Sigmoid colon (tissue), 7 donors: ENCODE measurements around the gene CD99L2. TPM values are rescaled to one million over a fixed set of nuclear protein-coding genes. Genes with fewer than 3 reads are reported as not detected.

Experiments
- DNase-seq: peaks from one replicate; pipeline ENCODE4 v3.0.0-alpha.2; 2019
- H3K27ac ChIP-seq, 4 donors: fragments of 200-600 bp; sonication (generic); one replicate each; pipeline ENCODE4 v1.5.1; 2016 to 2019; ENCODE audit warnings: mild to moderate bottlenecking in 1 of 4
- H3K27me3 ChIP-seq, 3 donors: fragments of 200-600 bp; sonication (generic); one replicate each; pipeline ENCODE4 v1.5.1; 2019; ENCODE audit warnings: mild to moderate bottlenecking in 1 of 3
- H3K36me3 ChIP-seq, 4 donors: fragments of 200-600 bp; sonication (generic); one replicate each; pipeline ENCODE4 v1.5.1; 2016 to 2019
- H3K4me1 ChIP-seq, 4 donors: fragments of 200-600 bp; sonication (generic); one replicate each; pipeline ENCODE4 v1.5.1; 2017 to 2019
- H3K4me3 ChIP-seq, 4 donors: fragments of 200-600 bp; sonication (generic); one replicate each; pipeline ENCODE4 v1.5.1; 2017 to 2019; ENCODE audit warnings: mild to moderate bottlenecking in 2 of 4, moderate library complexity in 1 of 4
- H3K9me3 ChIP-seq, 4 donors: fragments of 200-600 bp in 3 of 4; sonication (generic) in 3 of 4; one replicate each; pipeline versions ENCODE4 v1.5.1 to v1.6.1; 2013 to 2019
- CTCF ChIP-seq, 4 experiments: fragments of 450-650 bp in 3 of 4; fragments of 200-600 bp in 1 of 4; IDR thresholded peaks; one replicate each; pipeline ENCODE4 v1.5.1; 2016 to 2019; ENCODE audit warnings: antibody characterized with exemption in 4 of 4, mild to moderate bottlenecking in 3 of 4, moderate library complexity in 2 of 4
- EP300 ChIP-seq, 4 donors: sonication (generic); formaldehyde crosslinking; IDR thresholded peaks; one replicate each; pipeline ENCODE4 v1.6.1; 2017; ENCODE audit warnings: antibody characterized with exemption in 4 of 4
- POLR2A ChIP-seq, 2 donors: fragments of 450-650 bp; IDR thresholded peaks; one replicate each; pipeline ENCODE4 v1.6.1; 2016; ENCODE audit warnings: antibody characterized with exemption in 2 of 2, mild to moderate bottlenecking in 2 of 2, moderate library complexity in 2 of 2
- POLR2AphosphoS5 ChIP-seq, 4 donors: sonication (generic); formaldehyde crosslinking; IDR thresholded peaks; one replicate each; pipeline ENCODE4 v1.6.1; 2017; ENCODE audit warnings: antibody characterized with exemption in 4 of 4
- WGBS, 2 donors: extraction: QIAGEN DNeasy Blood & Tissue Kit; methylation state at CpG; one replicate each; pipeline ENCODE4 v1.1.7; 2013; 5-methylcytosine and 5-hydroxymethylcytosine counted together
- intact Hi-C: fragments of 100-400 bp; cut with DNase I; formaldehyde crosslinking; loops from one replicate; pipeline ENCODE4 v1.15.1; 2023
- polyA plus RNA-seq, 3 donors: library from polyadenylated mRNA; stranded (reverse); fragments of 200-250 nt; gene quantifications; one replicate each; pipeline ENCODE4 v1.2.3, GENCODE V29; 2013
- total RNA-seq, 4 donors: library from RNA; depleted of rRNA; stranded (reverse); fragments of >200 nt; gene quantifications; one replicate each; pipeline ENCODE4 v1.1.0, GENCODE V29; 2016
- donor health status: healthy with polysubstance abuse.
- donor health status: Bipolar disorder and iron deficiency.
- donor health status: healthy.

The CD99L2 gene
- total and polyA plus RNA-seq, 7 donors, result 4.8 to 62.6 (median 55.8) TPM

DNA sequence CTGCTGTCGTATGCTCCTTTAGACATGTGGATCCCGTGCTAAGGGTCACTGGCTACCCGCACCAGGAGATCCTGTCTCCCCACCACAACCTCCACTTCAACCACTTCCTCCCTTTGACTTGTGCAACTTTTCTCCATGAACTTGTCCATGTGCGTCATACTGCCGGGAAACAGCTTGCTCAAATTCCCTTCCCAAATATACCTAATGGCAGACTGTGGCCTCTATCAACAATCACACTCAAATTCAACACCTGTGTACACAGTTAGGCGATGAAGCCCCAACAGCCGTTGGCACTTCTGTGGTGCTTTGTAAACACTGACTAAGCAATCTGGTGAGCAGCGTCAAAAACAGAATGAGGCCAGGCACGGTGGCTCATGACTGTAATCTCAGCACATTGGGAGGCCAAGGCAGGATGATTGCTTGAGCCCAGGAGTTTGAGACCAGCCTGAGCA, 49.5 kb downstream of the CD99L2 start:
- 13 to 47% methylated on average over 9 of the region's 9 CpGs for WGBS, 2 donors
- H3K4me3 ChIP-seq, result no peak overlapping the region
- H3K27ac ChIP-seq, result no peak overlapping the region
- no peaks in the 10 kb centered on the region for H3K4me1 ChIP-seq
- H3K9me3 ChIP-seq, result no peaks in the 10 kb centered on the region
- intact Hi-C loops, result no loop called here
- DNase-seq, result no peak
- no peaks in the 10 kb centered on the region for H3K27me3 ChIP-seq
- TF ChIP-seq EP300 (IDR thresholded peaks at IDR 0.05) (no peak), POLR2AphosphoS5 (IDR thresholded peaks at IDR 0.05) (no peak)
- H3K36me3 ChIP-seq, result no peaks in the 10 kb centered on the region

DNA sequence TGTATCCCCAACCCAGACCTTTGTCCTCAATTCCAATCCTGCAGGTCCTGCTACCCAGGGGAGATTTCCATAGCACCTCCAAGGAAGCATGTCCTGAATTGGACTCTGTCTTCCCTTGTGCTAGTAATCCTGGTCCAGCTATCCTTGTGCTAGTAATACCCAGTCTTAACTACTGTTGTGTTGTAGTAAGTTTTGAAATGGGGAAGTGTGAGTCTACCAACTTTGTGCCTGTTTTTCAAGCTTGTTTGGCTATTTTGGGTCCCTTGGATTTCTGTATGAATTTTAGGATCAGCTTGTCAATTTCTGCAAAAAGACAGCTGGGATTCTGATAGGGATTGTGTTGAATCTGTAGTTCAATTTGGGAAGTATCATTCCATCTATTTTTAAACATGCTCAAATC, 51.4 kb downstream of the CD99L2 start:
- intact Hi-C loops, result no loop called here
- H3K4me3 ChIP-seq, result no peak overlapping the region
- H3K36me3 ChIP-seq, result no peaks in the 10 kb centered on the region
- no peak for TF ChIP-seq POLR2AphosphoS5 (IDR thresholded peaks at IDR 0.05)
- TF ChIP-seq CTCF (IDR thresholded peaks at IDR 0.05), result no peak
- no peak for TF ChIP-seq POLR2A (IDR thresholded peaks at IDR 0.05)
- TF ChIP-seq EP300 (IDR thresholded peaks at IDR 0.05), result no peak
- no peaks in the 10 kb centered on the region for H3K27me3 ChIP-seq
- no peaks in the 10 kb centered on the region for H3K9me3 ChIP-seq
- H3K27ac ChIP-seq, result no peak overlapping the region
- no peaks in the 10 kb centered on the region for H3K4me1 ChIP-seq
- no peak for DNase-seq

DNA sequence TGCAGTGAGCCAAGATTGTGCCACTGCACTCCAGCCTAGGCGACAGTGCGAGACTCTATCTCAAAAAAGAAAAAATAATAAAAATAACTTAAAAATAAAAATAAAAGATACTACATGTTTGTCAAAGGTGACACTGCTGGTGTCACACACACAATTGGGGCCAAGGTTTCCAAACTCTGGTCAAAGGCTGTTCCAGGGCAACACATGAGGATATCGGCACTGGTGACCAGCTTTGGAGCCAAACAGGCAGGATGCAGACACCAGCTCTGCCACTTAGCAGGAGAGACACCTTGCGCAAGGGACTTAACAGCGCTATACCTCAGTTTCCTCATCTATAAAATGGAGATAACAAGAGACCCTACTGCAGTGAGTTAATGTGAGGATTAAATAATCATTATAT, 52.3 kb downstream of the CD99L2 start:
- WGBS, 2 donors, result 96% methylated on average over 5 of the region's 5 CpGs
- H3K9me3 ChIP-seq, result no peaks in the 10 kb centered on the region
- no peaks in the 10 kb centered on the region for H3K27me3 ChIP-seq
- DNase-seq, result no peak
- intact Hi-C loops, result no loop called here
- no peak for TF ChIP-seq POLR2A (IDR thresholded peaks at IDR 0.05)
- TF ChIP-seq EP300 (IDR thresholded peaks at IDR 0.05), result no peak
- no peak for TF ChIP-seq CTCF (IDR thresholded peaks at IDR 0.05)
- no peak for TF ChIP-seq POLR2AphosphoS5 (IDR thresholded peaks at IDR 0.05)
- no peak overlapping the region for H3K4me3 ChIP-seq
- H3K36me3 ChIP-seq, result no peaks in the 10 kb centered on the region
- H3K4me1 ChIP-seq, result no peaks in the 10 kb centered on the region
- H3K27ac ChIP-seq, result no peak overlapping the region

DNA sequence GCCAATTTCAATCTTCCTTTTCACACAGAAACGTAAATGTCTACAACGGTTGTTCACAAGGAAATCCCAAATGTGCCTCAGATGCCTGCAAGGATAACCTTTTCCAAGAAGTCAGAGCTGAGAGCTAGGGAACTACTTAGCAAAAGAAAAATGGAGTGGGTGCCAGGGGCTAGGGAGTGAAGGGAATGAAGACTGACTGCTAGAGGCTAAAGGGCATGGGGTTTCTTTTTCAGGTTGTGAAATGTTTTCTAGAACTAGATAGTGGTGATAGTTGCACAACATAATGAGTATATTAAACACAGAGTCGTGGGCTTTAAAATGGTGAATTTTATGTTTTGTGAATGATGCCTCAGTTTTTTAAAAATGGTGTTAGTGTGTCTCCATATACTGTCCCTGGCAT, 53.4 kb downstream of the CD99L2 start:
- WGBS, 2 donors, result 84 to 89% methylated on average over 3 of the region's 3 CpGs
- Histone ChIP-seq H3K27ac (no peak overlapping the region), H3K36me3 (no peaks in the 10 kb centered on the region), H3K4me3 (no peak overlapping the region), H3K27me3 (no peaks in the 10 kb centered on the region), H3K9me3 (no peaks in the 10 kb centered on the region), H3K4me1 (no peaks in the 10 kb centered on the region)
- intact Hi-C loops, result no loop called here
- DNase-seq, result no peak
- TF ChIP-seq POLR2AphosphoS5 (IDR thresholded peaks at IDR 0.05) (no peak), EP300 (IDR thresholded peaks at IDR 0.05) (no peak), CTCF (IDR thresholded peaks at IDR 0.05) (no peak), POLR2A (IDR thresholded peaks at IDR 0.05) (no peak)

GRCh38 chrX:150844016-150844415, 54.5 kb downstream of the CD99L2 start:
- H3K4me3 ChIP-seq, result no peak overlapping the region
- no peaks in the 10 kb centered on the region for H3K4me1 ChIP-seq
- no peaks in the 10 kb centered on the region for H3K9me3 ChIP-seq
- H3K36me3 ChIP-seq, result no peaks in the 10 kb centered on the region
- no peak for DNase-seq
- no peaks in the 10 kb centered on the region for H3K27me3 ChIP-seq
- no peak overlapping the region for H3K27ac ChIP-seq
- no peak for TF ChIP-seq CTCF (IDR thresholded peaks at IDR 0.05)
- no peak for TF ChIP-seq POLR2A (IDR thresholded peaks at IDR 0.05)
- no peak for TF ChIP-seq EP300 (IDR thresholded peaks at IDR 0.05)
- no peak for TF ChIP-seq POLR2AphosphoS5 (IDR thresholded peaks at IDR 0.05)
- WGBS, 2 donors, result 93 to 97% methylated on average over 3 of the region's 3 CpGs
- intact Hi-C loops, result no loop called here
